ENCODE measurements around the gene HERC2. TPM values are rescaled to one million over a fixed set of nuclear protein-coding genes. Genes with fewer than 3 reads are reported as not detected.

The HERC2 gene
- total RNA-seq, 4 donors from 2014 or later, result 74.1 to 106 (median 88.7) TPM

GRCh38 chr15:28107111-28107903 lies 214.7 kb downstream of the HERC2 start:
- DNase-seq (ENCODE audit: low spot score in 2 of 2), result no peak
- H3K27me3 ChIP-seq, result peaks cover 0 to 14% of the 10 kb centered on the region in 2 donors
- H3K9me3 ChIP-seq, result no peaks in the 10 kb centered on the region
- H3K36me3 ChIP-seq, result peaks cover 0 to 15% (median 2%) of the 10 kb centered on the region in 3 donors
- H3K4me3 ChIP-seq, result peak overlapping the region; percentile 34 to 69 (median 56)
- peak overlapping the region in 1 of 4 donors; percentile 17 for H3K27ac ChIP-seq
- no peak for TF ChIP-seq EP300 (IDR thresholded peaks at IDR 0.05)
- TF ChIP-seq CTCF (IDR thresholded peaks at IDR 0.05), result no peak
- TF ChIP-seq POLR2A (IDR thresholded peaks at IDR 0.05), result no peak
- 5 to 8% methylated on average over 34 to 50 of the region's 63 CpGs for WGBS, 2 donors
- peaks cover 0 to 17% (median 13%) of the 10 kb centered on the region in 4 donors for H3K4me1 ChIP-seq

- Histone ChIP-seq H3K4me1 (peaks cover 0 to 17% (median 13%) of the 10 kb centered on the region in 4 donors), H3K27ac (peak overlapping the region in 1 of 4 donors; percentile 17), H3K4me3 (peak overlapping the region; percentile 34 to 69 (median 56)), H3K9me3 (no peaks in the 10 kb centered on the region), H3K27me3 (peaks cover 0 to 19% of the 10 kb centered on the region in 2 donors), H3K36me3 (peaks cover 0 to 7% (median 0%) of the 10 kb centered on the region in 3 donors)
- TF ChIP-seq CTCF (IDR thresholded peaks at IDR 0.05), result no peak
- TF ChIP-seq EP300 (IDR thresholded peaks at IDR 0.05), result no peak
- no peak for TF ChIP-seq POLR2A (IDR thresholded peaks at IDR 0.05)
- WGBS, 2 donors, result 6 to 11% methylated on average over 35 to 52 of the region's 81 CpGs
- DNase-seq (ENCODE audit: low spot score in 2 of 2), result no peak
Observed at GRCh38 chr15:28106294-28107110, 215.5 kb downstream of the HERC2 start.

- 80 to 87% methylated on average over 5 of the region's 5 CpGs for WGBS, 2 donors
- peaks cover 0 to 17% (median 13%) of the 10 kb centered on the region in 4 donors for H3K4me1 ChIP-seq
- peaks cover 0 to 25% of the 10 kb centered on the region in 2 donors for H3K27me3 ChIP-seq
- no peaks in the 10 kb centered on the region for H3K9me3 ChIP-seq
- H3K36me3 ChIP-seq, result no peaks in the 10 kb centered on the region
- no peak for DNase-seq (ENCODE audit: low spot score in 2 of 2)
- H3K27ac ChIP-seq, result no peak overlapping the region
- H3K4me3 ChIP-seq, result no peak overlapping the region
- TF ChIP-seq CTCF (IDR thresholded peaks at IDR 0.05), result no peak
- no peak for TF ChIP-seq EP300 (IDR thresholded peaks at IDR 0.05)
- no peak for TF ChIP-seq POLR2A (IDR thresholded peaks at IDR 0.05)
Observed at GRCh38 chr15:28105793-28106192, 216.2 kb downstream of the HERC2 start.

GRCh38 chr15:28105224-28105791 lies 216.7 kb downstream of the HERC2 start:
- H3K27me3 ChIP-seq, result peaks cover 0 to 30% of the 10 kb centered on the region in 2 donors
- no peak for DNase-seq (ENCODE audit: low spot score in 2 of 2)
- WGBS, 2 donors, result 92 to 96% methylated on average over 9 of the region's 9 CpGs
- peaks cover 0 to 17% (median 13%) of the 10 kb centered on the region in 4 donors for H3K4me1 ChIP-seq
- H3K9me3 ChIP-seq, result no peaks in the 10 kb centered on the region
- H3K36me3 ChIP-seq, result no peaks in the 10 kb centered on the region
- H3K27ac ChIP-seq, result no peak overlapping the region
- no peak for TF ChIP-seq EP300 (IDR thresholded peaks at IDR 0.05)
- TF ChIP-seq CTCF (IDR thresholded peaks at IDR 0.05), result no peak
- TF ChIP-seq POLR2A (IDR thresholded peaks at IDR 0.05), result no peak
- H3K4me3 ChIP-seq, result no peak overlapping the region

Data from tibial nerve (tissue), 4 donors.